COLO668 (cell line): Measurements from ENCODE around the gene SPIRE2.
"Not testable (repeated sequence)": the region's sequence is repeated elsewhere in the genome, so short reads cannot be mapped to it uniquely, and the experiment has no call there.

Source experiments
- DNase-seq: peaks from one replicate; lab custom pipeline; 2025; ENCODE audit not compliant: unreplicated experiment; lab: John Stamatoyannopoulos, UW

The SPIRE2 gene

GRCh38 chr16:89808475-89808874 is 19.8 kb upstream of the SPIRE2 start:
- DNase-seq: no peak

GRCh38 chr16:89811321-89811720 is 17.0 kb upstream of the SPIRE2 start:
- peak; percentile 88 for DNase-seq

GRCh38 chr16:89815639-89816348 is 12.5 kb upstream of the SPIRE2 start:
- DNase-seq: peak; percentile 47

GRCh38 chr16:89818851-89819403 is 9.3 kb upstream of the SPIRE2 start:
- DNase-seq: peak; percentile 17

- not testable (repeated sequence) for DNase-seq
Observed at GRCh38 chr16:89819448-89819847, 8.8 kb upstream of the SPIRE2 start.

- peak; percentile 44 for DNase-seq
Observed at GRCh38 chr16:89821438-89822187, 6.7 kb upstream of the SPIRE2 start.

- peak; percentile 65 for DNase-seq
Observed at GRCh38 chr16:89822188-89823086, 5.8 kb upstream of the SPIRE2 start.

- peak; percentile 90 for DNase-seq
Observed at GRCh38 chr16:89823087-89823823, 5.0 kb upstream of the SPIRE2 start.

GRCh38 chr16:89823824-89824148 is 4.5 kb upstream of the SPIRE2 start:
- DNase-seq: not testable (repeated sequence)

GRCh38 chr16:89826531-89827382 is 1.5 kb upstream of the SPIRE2 start:
- no peak for DNase-seq

- DNase-seq: peak; percentile 65
Observed at GRCh38 chr16:89827383-89828198, 684 bp upstream of the SPIRE2 start.

- peak; percentile 66 for DNase-seq
Observed at GRCh38 chr16:89828870-89829629, 775 bp downstream of the SPIRE2 start.

- DNase-seq: peak; percentile 82
Observed at GRCh38 chr16:89829630-89830437, 1.6 kb downstream of the SPIRE2 start.

- no peak for DNase-seq
Observed at GRCh38 chr16:89831810-89832328, 3.6 kb downstream of the SPIRE2 start.

GRCh38 chr16:89833664-89834363 is 5.5 kb downstream of the SPIRE2 start:
- not testable (repeated sequence) for DNase-seq

- not testable (repeated sequence) for DNase-seq
Observed at GRCh38 chr16:89834813-89835363, 6.6 kb downstream of the SPIRE2 start.
